ENCODE measurements around the gene MFSD6.
"Not testable (repeated sequence)": the region's sequence is repeated elsewhere in the genome, so short reads cannot be mapped to it uniquely, and the experiment has no call there.

The MFSD6 gene

GRCh38 chr2:190457256-190457655 lies 49.1 kb downstream of the MFSD6 start:
- Histone ChIP-seq H3K27me3 (ENCODE audit: control insufficient read depth, insufficient read depth, low read length) (no peaks in the 10 kb centered on the region), H3K36me3 (ENCODE audit: control insufficient read depth, low read depth, low read length) (no peaks in the 10 kb centered on the region), H3K9ac (ENCODE audit: low read length) (no peak overlapping the region), H3K4me3 (ENCODE audit: low read length) (no peak overlapping the region), H3K27ac (ENCODE audit: low read length) (no peak overlapping the region), H3K4me1 (ENCODE audit: control insufficient read depth, low read depth, low read length) (no peaks in the 10 kb centered on the region), H3K9me3 (ENCODE audit: control insufficient read depth, low read depth, low read length) (no peaks in the 10 kb centered on the region)

DNA sequence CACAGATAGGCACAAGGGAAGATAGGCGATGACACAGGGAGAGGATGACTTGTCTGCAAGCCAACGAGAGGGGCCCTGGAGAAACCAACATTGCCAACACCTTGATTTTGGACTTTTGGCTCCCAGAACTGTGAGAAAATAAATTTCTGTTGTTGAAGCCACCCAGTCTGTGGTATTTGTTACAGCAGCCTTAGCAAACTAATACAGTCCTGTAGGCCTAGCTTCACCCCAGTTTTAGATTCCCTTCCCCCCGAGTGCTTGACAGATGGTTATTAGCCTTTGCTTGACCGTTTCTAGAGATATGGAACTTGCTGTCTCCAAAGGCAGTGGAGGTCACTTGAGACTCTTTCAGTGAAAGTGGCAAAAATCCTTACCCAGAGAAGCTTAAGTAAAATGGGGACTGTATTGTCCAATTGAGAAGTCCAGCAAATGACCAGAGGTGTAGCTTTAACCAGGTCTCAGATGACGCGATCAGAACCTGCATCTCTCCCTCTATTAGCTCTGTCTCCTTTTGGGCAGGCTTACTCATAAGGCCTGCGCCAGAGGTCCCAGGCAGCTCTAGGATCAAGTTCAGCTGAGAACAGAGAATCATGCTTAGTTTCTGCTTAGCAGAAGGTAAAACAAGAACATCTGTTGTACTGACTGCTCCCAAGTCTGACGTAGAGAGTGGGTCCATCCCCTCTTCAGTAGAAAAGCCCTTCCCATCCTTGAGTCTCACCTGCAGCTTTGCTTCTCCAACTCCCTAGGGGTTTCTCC lies 50.4 kb downstream of the MFSD6 start:
- H3K9me3 ChIP-seq (ENCODE audit: control insufficient read depth, low read depth, low read length): no peaks in the 10 kb centered on the region
- H3K4me3 ChIP-seq (ENCODE audit: low read length): no peak overlapping the region
- no peak overlapping the region for H3K9ac ChIP-seq (ENCODE audit: low read length)
- no peaks in the 10 kb centered on the region for H3K36me3 ChIP-seq (ENCODE audit: control insufficient read depth, low read depth, low read length)
- H3K27ac ChIP-seq (ENCODE audit: low read length): no peak overlapping the region
- no peaks in the 10 kb centered on the region for H3K4me1 ChIP-seq (ENCODE audit: control insufficient read depth, low read depth, low read length)
- H3K27me3 ChIP-seq (ENCODE audit: control insufficient read depth, insufficient read depth, low read length): no peaks in the 10 kb centered on the region

GRCh38 chr2:190459881-190460280 lies 51.7 kb downstream of the MFSD6 start:
- H3K4me1 ChIP-seq (ENCODE audit: control insufficient read depth, low read depth, low read length): no peaks in the 10 kb centered on the region
- H3K27me3 ChIP-seq (ENCODE audit: control insufficient read depth, insufficient read depth, low read length): no peaks in the 10 kb centered on the region
- no peak overlapping the region for H3K9ac ChIP-seq (ENCODE audit: low read length)
- H3K36me3 ChIP-seq (ENCODE audit: control insufficient read depth, low read depth, low read length): no peaks in the 10 kb centered on the region
- no peak overlapping the region for H3K4me3 ChIP-seq (ENCODE audit: low read length)
- no peaks in the 10 kb centered on the region for H3K9me3 ChIP-seq (ENCODE audit: control insufficient read depth, low read depth, low read length)
- H3K27ac ChIP-seq (ENCODE audit: low read length): no peak overlapping the region

GRCh38 chr2:190460487-190460886 lies 52.3 kb downstream of the MFSD6 start:
- H3K4me1 ChIP-seq (ENCODE audit: control insufficient read depth, low read depth, low read length): no peaks in the 10 kb centered on the region
- H3K27ac ChIP-seq (ENCODE audit: low read length): no peak overlapping the region
- H3K9ac ChIP-seq (ENCODE audit: low read length): no peak overlapping the region
- H3K4me3 ChIP-seq (ENCODE audit: low read length): no peak overlapping the region
- H3K36me3 ChIP-seq (ENCODE audit: control insufficient read depth, low read depth, low read length): no peaks in the 10 kb centered on the region
- no peaks in the 10 kb centered on the region for H3K9me3 ChIP-seq (ENCODE audit: control insufficient read depth, low read depth, low read length)
- H3K27me3 ChIP-seq (ENCODE audit: control insufficient read depth, insufficient read depth, low read length): no peaks in the 10 kb centered on the region

- Histone ChIP-seq H3K4me3 (ENCODE audit: low read length) (no peak overlapping the region), H3K9me3 (ENCODE audit: control insufficient read depth, low read depth, low read length) (no peaks in the 10 kb centered on the region), H3K9ac (ENCODE audit: low read length) (no peak overlapping the region), H3K27ac (ENCODE audit: low read length) (no peak overlapping the region), H3K27me3 (ENCODE audit: control insufficient read depth, insufficient read depth, low read length) (no peaks in the 10 kb centered on the region), H3K36me3 (ENCODE audit: control insufficient read depth, low read depth, low read length) (no peaks in the 10 kb centered on the region), H3K4me1 (ENCODE audit: control insufficient read depth, low read depth, low read length) (no peaks in the 10 kb centered on the region)
These were observed 54.0 kb downstream of the MFSD6 start for GRCh38 chr2:190462181-190462580.

- no peak overlapping the region for H3K27ac ChIP-seq (ENCODE audit: low read length)
- no peaks in the 10 kb centered on the region for H3K27me3 ChIP-seq (ENCODE audit: control insufficient read depth, insufficient read depth, low read length)
- H3K4me1 ChIP-seq (ENCODE audit: control insufficient read depth, low read depth, low read length): no peaks in the 10 kb centered on the region
- no peak overlapping the region for H3K9ac ChIP-seq (ENCODE audit: low read length)
- H3K9me3 ChIP-seq (ENCODE audit: control insufficient read depth, low read depth, low read length): no peaks in the 10 kb centered on the region
- no peaks in the 10 kb centered on the region for H3K36me3 ChIP-seq (ENCODE audit: control insufficient read depth, low read depth, low read length)
- no peak overlapping the region for H3K4me3 ChIP-seq (ENCODE audit: low read length)
These were observed 54.5 kb downstream of the MFSD6 start for GRCh38 chr2:190462611-190463010.

GRCh38 chr2:190465060-190465459 lies 56.9 kb downstream of the MFSD6 start:
- H3K36me3 ChIP-seq (ENCODE audit: control insufficient read depth, low read depth, low read length): no peaks in the 10 kb centered on the region
- no peaks in the 10 kb centered on the region for H3K27me3 ChIP-seq (ENCODE audit: control insufficient read depth, insufficient read depth, low read length)
- H3K9ac ChIP-seq (ENCODE audit: low read length): no peak overlapping the region
- H3K4me1 ChIP-seq (ENCODE audit: control insufficient read depth, low read depth, low read length): no peaks in the 10 kb centered on the region
- no peak overlapping the region for H3K4me3 ChIP-seq (ENCODE audit: low read length)
- H3K9me3 ChIP-seq (ENCODE audit: control insufficient read depth, low read depth, low read length): no peaks in the 10 kb centered on the region
- H3K27ac ChIP-seq (ENCODE audit: low read length): no peak overlapping the region

DNA sequence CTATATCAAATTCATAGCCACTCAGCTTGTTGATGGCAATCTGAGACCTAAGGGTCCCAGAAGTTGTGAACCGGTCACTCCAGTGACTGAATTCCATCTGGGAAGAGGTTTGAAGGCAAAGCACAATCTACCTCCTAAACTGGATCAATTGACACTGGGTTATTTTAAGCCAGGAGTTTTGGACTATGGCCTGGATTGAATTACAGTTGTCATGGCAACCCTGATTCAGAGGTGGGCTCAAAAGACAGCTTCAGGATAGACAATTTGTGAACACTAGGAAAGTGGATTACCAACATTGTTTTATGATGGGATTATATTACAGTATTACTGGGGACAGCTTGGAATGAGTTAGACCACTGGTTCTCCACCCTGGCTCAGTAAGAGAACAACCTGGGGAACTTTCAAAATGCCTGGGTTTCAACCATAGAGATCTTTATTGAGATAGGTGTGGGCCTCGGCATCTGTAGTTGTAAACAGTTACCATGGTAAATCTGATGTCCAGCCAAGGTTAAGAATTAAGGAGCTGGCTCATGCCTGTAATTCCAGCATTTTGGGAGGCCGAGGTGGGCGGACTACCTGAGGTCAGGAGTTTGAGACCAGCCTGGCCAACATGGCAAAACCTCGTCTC lies 58.8 kb downstream of the MFSD6 start:
- no peak overlapping the region for H3K4me3 ChIP-seq (ENCODE audit: low read length)
- no peak overlapping the region for H3K9ac ChIP-seq (ENCODE audit: low read length)
- H3K36me3 ChIP-seq (ENCODE audit: control insufficient read depth, low read depth, low read length): no peaks in the 10 kb centered on the region
- no peaks in the 10 kb centered on the region for H3K27me3 ChIP-seq (ENCODE audit: control insufficient read depth, insufficient read depth, low read length)
- H3K27ac ChIP-seq (ENCODE audit: low read length): no peak overlapping the region
- H3K9me3 ChIP-seq (ENCODE audit: control insufficient read depth, low read depth, low read length): no peaks in the 10 kb centered on the region
- H3K4me1 ChIP-seq (ENCODE audit: control insufficient read depth, low read depth, low read length): no peaks in the 10 kb centered on the region

GRCh38 chr2:190467575-190468083 lies 59.5 kb downstream of the MFSD6 start:
- Histone ChIP-seq H3K4me1 (ENCODE audit: control insufficient read depth, low read depth, low read length) (no peaks in the 10 kb centered on the region), H3K9ac (ENCODE audit: low read length) (no peak overlapping the region), H3K27ac (ENCODE audit: low read length) (no peak overlapping the region), H3K27me3 (ENCODE audit: control insufficient read depth, insufficient read depth, low read length) (no peaks in the 10 kb centered on the region), H3K9me3 (ENCODE audit: control insufficient read depth, low read depth, low read length) (no peaks in the 10 kb centered on the region), H3K36me3 (ENCODE audit: control insufficient read depth, low read depth, low read length) (no peaks in the 10 kb centered on the region), H3K4me3 (ENCODE audit: low read length) (no peak overlapping the region)

DNA sequence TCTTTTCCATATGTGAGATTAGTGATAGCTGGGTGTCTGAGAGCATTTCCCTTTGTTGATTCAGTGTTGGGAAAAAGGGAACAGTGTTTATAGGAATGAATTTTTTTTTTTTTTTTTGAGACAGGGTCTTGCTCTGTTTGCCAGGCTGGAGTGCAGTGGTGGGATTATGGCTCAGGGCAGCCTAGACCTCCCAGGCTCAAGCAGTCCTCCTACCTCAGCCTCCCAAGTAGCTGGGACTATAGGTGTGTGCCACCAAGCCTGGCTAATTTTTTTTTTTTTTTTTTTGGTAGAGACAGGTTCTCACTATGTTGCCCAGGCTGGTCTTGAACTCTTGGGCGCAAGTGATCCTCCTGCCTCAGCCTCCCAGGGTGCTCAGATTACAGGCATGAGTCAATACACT lies 60.2 kb downstream of the MFSD6 start:
- not testable (repeated sequence) for H3K27ac ChIP-seq (ENCODE audit: low read length); H3K9me3 ChIP-seq (ENCODE audit: control insufficient read depth, low read depth, low read length); H3K36me3 ChIP-seq (ENCODE audit: control insufficient read depth, low read depth, low read length); H3K4me1 ChIP-seq (ENCODE audit: control insufficient read depth, low read depth, low read length); H3K27me3 ChIP-seq (ENCODE audit: control insufficient read depth, insufficient read depth, low read length); H3K9ac ChIP-seq (ENCODE audit: low read length); H3K4me3 ChIP-seq (ENCODE audit: low read length)

DNA sequence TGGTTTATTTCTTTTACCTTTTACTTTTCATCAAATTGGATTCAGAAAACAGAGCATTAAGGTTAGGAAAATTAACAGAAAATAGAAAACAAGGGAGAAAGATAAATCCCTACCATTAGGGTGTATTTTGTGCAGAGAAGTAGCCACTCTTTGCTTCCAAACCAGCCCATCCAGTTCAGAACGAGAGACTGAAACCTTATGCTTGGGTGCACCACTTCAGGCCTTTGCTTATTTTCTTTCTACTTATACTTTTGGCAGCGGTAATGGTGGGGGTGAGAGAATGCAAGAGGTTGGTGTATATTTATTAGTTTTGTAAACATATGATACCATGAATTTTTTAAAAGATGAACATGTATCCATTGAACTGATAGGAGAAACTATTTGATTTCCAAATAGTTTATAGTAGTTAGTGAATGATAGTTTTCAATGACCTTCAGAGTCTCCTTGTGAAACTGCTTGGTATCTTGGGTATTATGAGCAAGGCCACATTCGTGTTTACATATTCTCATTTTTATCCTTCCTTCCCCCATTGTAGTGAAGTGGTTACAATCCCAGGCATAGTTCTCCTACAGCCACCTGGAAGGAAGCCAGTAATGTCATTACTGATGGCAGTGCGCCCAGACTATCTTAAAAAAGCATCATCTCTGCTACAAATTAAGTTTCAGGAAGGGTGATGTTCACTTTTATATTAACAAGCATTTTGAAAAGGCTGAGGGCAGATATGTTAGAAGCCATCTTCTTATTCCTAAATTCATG lies 60.8 kb downstream of the MFSD6 start:
- Histone ChIP-seq H3K27me3 (ENCODE audit: control insufficient read depth, insufficient read depth, low read length) (no peaks in the 10 kb centered on the region), H3K36me3 (ENCODE audit: control insufficient read depth, low read depth, low read length) (no peaks in the 10 kb centered on the region), H3K4me3 (ENCODE audit: low read length) (no peak overlapping the region), H3K9ac (ENCODE audit: low read length) (no peak overlapping the region), H3K27ac (ENCODE audit: low read length) (no peak overlapping the region), H3K4me1 (ENCODE audit: control insufficient read depth, low read depth, low read length) (no peaks in the 10 kb centered on the region), H3K9me3 (ENCODE audit: control insufficient read depth, low read depth, low read length) (no peaks in the 10 kb centered on the region)

Measured in iPS-18a (cell line).